SW 1271 (cell line): ENCODE data around the gene PPP4R3A.
"Not testable (repeated sequence)": the region's sequence is repeated elsewhere in the genome, so short reads cannot be mapped to it uniquely, and the experiment has no call there.

Experiments
- DNase-seq, 2 experiments: peaks; one replicate each; lab custom pipeline; 2025; lab: John Stamatoyannopoulos, UW

The PPP4R3A gene

DNA sequence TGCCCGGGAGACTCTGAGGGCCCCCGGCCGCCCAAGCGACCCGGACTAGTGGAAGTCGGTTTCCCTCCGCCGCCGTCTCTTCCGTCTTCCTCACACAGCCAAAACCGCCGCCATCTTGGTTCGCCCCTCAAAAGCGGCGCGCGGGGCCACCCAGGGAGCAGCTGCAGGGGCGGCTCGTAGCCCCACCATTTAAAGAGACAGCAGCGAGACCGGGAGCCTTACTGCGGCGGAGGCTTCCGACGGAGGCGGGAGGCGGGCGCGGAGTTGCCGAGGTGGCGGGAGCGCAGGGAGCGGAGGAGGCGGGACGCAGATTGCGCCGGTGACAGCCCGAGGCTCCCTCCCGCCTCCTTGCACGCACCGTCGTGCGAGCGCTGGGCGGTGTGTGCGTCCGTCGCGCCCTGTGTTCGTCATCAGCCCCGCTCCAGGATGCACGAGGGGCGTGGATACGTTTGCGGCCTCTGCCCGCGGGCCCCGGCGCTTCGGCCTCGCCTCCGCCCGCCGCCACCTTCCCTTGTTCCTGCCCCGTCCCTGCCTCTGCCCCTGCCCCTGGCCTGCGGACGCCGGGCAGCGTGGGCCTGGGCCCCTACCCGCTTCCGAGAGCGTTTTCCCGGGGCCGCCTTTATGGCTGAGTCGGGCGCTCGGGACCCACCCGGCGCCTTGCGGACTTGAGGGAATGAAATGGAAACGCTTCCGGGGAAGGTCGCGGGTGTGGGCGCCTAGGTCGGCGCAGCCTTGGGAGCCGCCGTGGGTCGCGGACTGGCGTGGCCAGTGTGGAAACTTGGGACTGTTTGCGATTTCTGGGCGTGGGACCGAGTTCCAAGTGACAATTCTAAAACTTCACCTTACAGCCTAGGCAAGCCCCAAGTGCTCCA, at the start of gene PPP4R3A:
PPP4R3A (minus strand) TSS at position 140 of the 872 bp plus-strand sequence. CDS start 663 bp downstream, outside the sequence.
- peak; percentile 86 to 91 for DNase-seq

DNA sequence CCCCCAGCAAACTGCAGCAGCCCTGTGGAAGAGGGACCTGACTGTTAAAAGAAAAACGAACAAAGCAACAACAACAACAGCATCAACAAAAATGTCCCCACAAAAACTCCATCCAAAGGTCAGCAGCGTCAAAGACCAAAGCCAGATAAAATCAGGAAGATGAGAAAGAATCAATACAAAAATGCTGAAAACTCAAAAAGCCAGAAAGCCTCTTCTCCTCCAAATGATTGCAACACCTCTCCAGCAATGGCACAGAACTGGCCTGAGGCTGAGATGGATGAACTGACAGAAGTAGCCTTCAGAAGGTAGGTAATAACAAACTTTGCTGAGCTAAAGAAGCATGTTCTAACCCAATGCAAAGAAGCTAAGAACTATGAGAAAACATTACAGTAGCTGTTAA, 45.4 kb upstream of the PPP4R3A start:
- DNase-seq, result no peak

- DNase-seq, result no peak
Measured at GRCh38 chr14:91554535-91555332, 44.6 kb upstream of the PPP4R3A start.

DNA sequence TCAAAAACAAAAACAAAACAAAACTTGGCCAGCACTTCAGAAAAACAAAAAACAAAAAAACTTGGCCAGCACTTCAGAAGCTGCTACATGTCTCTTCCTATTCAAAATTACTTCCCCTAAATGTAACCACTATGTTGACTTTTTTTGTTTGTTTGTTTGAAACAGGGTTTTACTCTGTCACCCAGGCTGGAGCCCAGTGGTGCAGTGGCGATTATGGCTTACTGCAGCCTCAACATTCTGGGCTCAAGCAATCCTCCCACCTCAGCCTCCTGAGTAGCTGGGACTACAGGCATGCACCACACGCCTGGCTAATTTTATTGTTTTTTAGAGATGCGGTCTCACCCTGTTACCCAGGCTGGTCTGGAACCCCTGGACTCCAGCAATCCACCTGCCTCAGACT, 38.0 kb upstream of the PPP4R3A start:
- DNase-seq, result no peak

- no peak for DNase-seq
Measured at GRCh38 chr14:91545946-91546716, 36.0 kb upstream of the PPP4R3A start.

GRCh38 chr14:91545204-91545603, 35.1 kb upstream of the PPP4R3A start:
- no peak for DNase-seq

GRCh38 chr14:91536327-91536726, 26.2 kb upstream of the PPP4R3A start:
- DNase-seq, result no peak

- not testable (repeated sequence) for DNase-seq
Measured at GRCh38 chr14:91534059-91534458, 23.9 kb upstream of the PPP4R3A start.

GRCh38 chr14:91533623-91534022, 23.5 kb upstream of the PPP4R3A start:
- no peak for DNase-seq

DNA sequence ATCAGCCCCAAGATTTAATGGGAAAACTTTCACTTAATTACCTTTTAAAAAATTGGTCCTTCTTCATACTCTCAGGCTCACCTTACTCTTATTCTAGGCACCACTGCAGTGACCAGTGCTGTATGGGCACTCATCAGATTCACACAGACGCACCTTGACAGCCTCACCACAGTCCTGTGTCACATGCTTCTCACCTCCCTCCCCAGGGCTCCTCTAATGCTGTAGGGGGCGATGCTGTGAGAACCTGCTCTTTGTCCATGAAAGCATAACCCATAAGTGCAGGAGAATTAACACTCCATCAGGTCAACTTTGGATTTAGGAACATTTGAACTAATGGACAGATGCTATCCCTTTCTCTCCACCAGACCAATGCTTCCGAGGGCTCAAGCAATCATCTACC, 13.9 kb upstream of the PPP4R3A start:
- no peak for DNase-seq

DNA sequence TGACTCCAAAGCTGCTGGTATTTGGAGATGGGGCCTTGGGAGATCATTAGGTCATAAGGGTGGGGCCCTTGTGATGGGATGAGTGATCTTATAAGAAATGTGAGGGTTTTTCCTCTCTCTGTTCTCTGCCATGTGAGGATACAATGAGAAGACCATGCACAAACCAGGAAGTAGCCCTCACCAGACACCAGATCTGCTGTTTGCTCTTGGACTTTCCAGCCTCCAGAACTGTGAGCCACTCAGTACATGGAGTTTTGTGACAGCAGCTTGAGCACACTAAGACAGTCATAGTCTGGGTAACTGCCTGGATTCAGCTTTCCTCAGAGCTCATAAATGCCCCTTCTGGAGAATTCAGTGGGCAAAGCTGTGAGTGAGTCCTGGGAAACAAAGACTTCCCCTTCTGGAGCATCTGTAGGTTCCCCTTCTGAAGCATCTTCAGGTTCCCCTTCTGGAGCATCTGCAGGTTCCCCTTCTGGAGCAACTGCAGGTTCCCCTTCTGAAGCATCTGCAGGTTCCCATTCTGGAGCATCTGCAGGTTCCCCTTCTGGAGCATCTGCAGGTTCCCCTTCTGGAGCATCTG, 11.0 kb upstream of the PPP4R3A start:
- DNase-seq, result no peak

DNA sequence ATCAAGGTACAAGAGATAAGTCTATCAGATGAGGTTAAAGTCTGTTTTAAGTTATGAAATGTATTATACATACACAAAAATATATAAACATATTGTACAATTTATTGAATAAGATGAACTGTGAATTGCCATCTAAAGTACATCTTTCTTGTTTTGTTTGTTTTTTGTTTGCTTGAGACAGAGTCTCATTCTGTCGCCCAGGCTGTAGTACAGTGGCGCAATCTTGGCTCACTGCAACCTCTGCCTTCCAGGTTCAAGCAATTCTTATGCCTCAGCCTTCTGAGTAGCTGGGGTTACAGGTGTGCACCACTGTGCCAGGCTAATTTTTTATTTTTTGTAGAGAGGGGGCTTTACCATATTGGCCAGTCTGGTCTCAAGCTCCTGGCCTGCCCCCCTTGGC, 10.0 kb upstream of the PPP4R3A start:
- DNase-seq, result no peak

DNA sequence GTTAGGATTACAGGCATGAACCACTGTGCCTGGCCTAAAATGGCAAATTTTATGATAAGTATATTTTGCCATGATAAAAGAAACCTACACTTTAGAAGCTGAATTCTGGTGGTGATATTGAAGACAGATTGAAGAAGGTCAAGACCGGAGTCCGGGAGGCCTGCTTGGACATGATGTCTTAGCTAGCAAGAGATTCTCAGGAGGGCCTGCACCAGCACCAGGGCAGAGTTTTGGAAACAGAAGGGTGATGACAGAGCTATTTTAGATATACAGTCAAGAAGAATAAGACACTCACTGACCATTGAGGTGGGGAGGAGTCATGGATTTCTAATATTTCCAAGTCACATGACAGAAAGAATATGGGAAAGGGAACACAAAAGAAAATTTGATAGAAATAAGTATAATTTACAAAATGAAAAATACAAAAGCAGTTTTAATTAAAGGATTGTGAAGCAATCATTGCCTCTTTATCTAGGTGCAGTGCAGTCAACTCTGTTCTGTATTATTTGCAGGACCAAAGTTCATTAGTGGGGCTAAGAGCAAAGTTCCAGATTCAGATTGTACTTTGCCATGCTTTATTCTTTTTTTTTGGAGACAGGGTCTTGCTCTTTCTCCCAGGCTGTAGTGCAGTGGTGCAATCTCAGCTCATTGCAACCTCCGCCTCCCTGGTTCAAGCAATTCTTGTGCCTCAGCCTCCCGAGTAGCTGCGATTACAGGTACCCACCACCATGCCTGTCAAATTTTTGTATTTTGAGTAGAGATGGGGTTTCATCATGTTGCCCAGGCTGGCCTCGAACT, 9.3 kb upstream of the PPP4R3A start:
- DNase-seq, result no peak

DNA sequence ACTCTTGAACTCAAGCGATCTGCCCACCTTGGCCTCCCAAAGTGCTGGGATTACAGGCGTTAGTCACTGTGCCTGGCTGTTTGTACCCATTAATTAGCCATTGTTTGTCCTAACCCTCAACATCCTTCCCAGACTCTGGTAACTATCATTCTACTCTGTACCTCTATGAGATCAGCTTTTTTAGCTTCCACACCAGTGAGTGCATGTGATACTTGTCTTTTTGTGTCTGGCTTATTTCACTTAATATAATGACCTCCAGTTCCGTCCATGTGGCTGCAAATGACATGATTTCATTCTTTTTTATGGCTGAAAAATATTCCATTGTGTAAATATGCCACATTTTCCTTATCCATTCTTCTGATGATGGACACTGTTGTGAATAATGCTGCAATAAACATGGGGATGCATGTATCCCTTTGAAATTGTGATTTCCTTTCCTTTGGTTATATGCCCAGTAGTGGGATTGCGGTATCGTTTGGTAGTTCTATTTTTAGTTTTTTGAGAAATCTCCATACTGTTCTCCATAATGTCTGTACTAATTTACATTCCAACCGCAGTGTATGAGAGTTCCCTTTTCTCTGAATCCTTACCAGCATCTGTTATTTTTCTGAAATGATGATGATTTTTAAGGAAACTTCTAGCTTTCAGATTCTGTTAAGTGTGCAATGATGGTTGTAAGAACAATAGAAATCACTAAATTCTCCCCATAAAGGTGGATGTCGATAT, 6.7 kb upstream of the PPP4R3A start:
- no peak for DNase-seq

DNA sequence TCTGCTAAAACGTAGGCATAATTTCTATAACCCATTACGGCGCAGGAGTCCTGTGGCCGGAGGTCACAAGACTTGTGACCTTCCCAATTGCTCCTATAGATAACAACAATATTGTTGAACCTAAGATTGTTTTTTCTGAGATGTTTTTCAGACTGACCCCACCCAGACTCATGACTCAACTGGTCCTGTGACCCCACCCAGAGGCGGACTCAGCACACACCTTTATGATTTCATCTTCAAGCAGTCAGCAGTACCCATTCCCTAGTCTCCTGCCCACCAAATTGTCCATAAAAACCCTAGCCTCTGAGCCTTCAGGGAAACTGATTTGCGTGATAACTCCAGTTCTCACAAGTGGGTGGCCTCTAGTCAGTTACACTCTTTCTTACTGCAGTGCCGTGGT, 5.9 kb upstream of the PPP4R3A start:
- DNase-seq, result no peak

GRCh38 chr14:91511043-91511383, 903 bp upstream of the PPP4R3A start:
- DNase-seq, result no peak

GRCh38 chr14:91509878-91510170, 286 bp downstream of the PPP4R3A start:
- DNase-seq, result peak in 1 of 2 experiments; percentile 76

DNA sequence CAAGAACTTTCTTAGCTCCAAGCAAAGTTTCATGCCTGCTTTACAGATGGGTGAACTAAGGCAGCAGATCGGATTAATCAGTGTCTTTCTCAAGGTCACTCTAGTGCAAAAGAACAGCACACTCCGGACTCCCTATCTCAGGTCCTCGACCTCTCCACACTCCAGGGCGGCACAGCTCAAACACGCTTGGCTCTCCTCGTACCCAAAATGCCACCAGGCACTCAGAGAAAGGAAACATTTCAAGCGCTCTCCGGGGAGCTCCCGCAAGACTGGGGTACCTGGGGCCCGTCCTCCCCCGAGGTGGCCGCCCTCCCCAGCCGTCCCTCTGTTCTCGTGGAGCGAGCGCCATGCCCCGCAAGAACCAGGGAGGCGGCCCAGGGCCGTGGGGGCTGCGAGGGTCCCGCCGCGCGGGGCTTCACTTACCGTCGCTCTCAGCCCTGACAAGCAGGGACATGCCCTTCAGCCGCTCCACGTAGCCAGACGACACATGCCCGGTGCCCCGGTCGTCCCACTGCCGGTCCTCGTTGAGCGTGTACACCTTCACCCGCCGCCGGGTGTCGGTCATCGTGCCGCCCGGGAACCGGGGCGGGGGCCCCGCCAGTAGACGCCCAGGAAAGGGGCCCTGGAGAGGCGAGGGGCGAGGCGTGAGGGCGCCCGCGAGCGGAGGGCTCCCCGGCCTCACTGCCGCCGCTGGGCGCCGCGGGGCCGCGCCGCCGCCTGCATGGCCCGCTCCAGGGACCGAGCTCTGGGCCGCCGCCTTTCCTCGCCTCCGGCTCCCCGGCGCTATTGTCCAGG, 830 bp downstream of the PPP4R3A start:
- DNase-seq, result peak in 1 of 2 experiments; percentile 42

DNA sequence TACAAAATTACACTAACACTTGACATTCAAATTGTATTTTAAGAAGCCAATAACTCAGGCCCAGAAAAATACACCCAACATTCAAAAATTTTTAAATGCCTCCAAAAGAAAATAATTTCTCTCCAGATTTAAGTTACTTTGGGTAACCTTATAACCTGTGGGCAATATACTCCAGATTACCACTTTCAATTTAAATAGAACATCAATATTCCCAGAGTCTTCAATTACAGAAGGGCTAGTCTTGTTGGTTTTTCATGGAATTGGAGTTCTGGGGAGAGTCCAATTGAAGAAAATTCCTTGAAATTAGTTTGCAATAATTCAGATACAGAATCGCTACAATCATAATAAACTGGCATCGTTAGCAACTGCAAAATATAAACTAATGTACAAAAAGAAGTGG, 2.0 kb downstream of the PPP4R3A start:
- no peak for DNase-seq

GRCh38 chr14:91506226-91506625, 3.9 kb downstream of the PPP4R3A start:
- no peak for DNase-seq
